ENCODE results near the gene WDFY2. TPM values are rescaled to one million over a fixed set of nuclear protein-coding genes. Genes with fewer than 3 reads are reported as not detected.

The WDFY2 gene
- total and polyA plus RNA-seq, 10 of the 15 experiments (the other 5 are each of a cell fraction or from before 2014, with no cell fraction given) = 2.1 to 13.0 (median 8.1) TPM

GRCh38 chr13:51697181-51697580, 112.9 kb downstream of the WDFY2 start:
- DNase-seq (ENCODE audit: low read depth, low spot score) (no peak), ATAC-seq (no peak), FAIRE-seq (no peak)
- Histone ChIP-seq H3K36me3 (ENCODE audit: control insufficient read depth in 2 of 2, insufficient read depth in 2 of 2, low read length in 1 of 2) (no peaks in the 10 kb centered on the region), H3K4me1 (ENCODE audit: control insufficient read depth, insufficient read depth, low read length) (no peaks in the 10 kb centered on the region), H3K27ac (ENCODE audit: control insufficient read depth, insufficient read depth) (no peak overlapping the region), H3K4me3 (no peak overlapping the region), H3K79me2 (ENCODE audit: control insufficient read depth, insufficient read depth, low read length) (no peaks in the 10 kb centered on the region; the same call in 1 of the 2 replicates), H4K20me1 (ENCODE audit: control insufficient read depth, insufficient read depth) (no peaks in the 10 kb centered on the region), H2AFZ (ENCODE audit: control insufficient read depth, low read depth, low read length) (no peak overlapping the region), H3K4me2 (ENCODE audit: control insufficient read depth, insufficient read depth) (no peak overlapping the region), H3K9ac (ENCODE audit: control insufficient read depth, insufficient read depth, low read length) (no peak overlapping the region), H3K9me3 (replicated peaks; ENCODE audit: control insufficient read depth, insufficient read depth, low read length) (no peaks in the 10 kb centered on the region), H3K27me3 (replicated peaks in 1 of 2; ENCODE audit: control insufficient read depth in 2 of 2, insufficient read depth in 2 of 2, low read length in 1 of 2) (no peaks in the 10 kb centered on the region)
- 50% methylated on average over 4 of the region's 4 CpGs for WGBS (ENCODE audit: insufficient coverage, insufficient replicate concordance, low lambda C conversion rate, missing lambda C conversion rate)
- RAD21 ChIA-PET (ENCODE audit: unreplicated experiment) = interaction anchor here (0.8 to 1.1 kb wide), 4 partner anchors 101 to 572 kb away, joined by 3 to 5 read pairs (median 4); no protein-coding TSS in a partner anchor
- CTCF ChIA-PET = interaction anchor here (0.9 to 1.3 kb wide), 4 partner anchors 24 to 83 kb away, joined by 3 to 4 read pairs (median 3); no protein-coding TSS in a partner anchor
- no TSS peak for BruUV-seq (replicated peaks)
- intact Hi-C loops (cut with micrococcal nuclease; ENCODE audit: unreplicated experiment) = no loop called here
- POLR2A ChIA-PET = interaction anchor here (0.7 to 0.9 kb wide), 2 partner anchors 16 to 24 kb away, joined by 3 read pairs; no protein-coding TSS in a partner anchor
- TF ChIP-seq TCF3 (IDR thresholded peaks at IDR 0.05; ENCODE audit: borderline replicate concordance, insufficient read depth, low read depth, low read length) = no peak
- TF ChIP-seq EED (IDR thresholded peaks at IDR 0.05; ENCODE audit: low read depth) = no peak
- no peak for TF ChIP-seq PRDM15 (CRISPR knock-in tag; IDR thresholded peaks at IDR 0.05)
- no peak for TF ChIP-seq STAT1 (conservative IDR thresholded peaks at IDR 0.05)
- no peak for TF ChIP-seq CTCF (IDR thresholded peaks at IDR 0.05 in 2 of 3, conservative IDR thresholded peaks at IDR 0.05 in 1 of 3; ENCODE audit: control insufficient read depth in 2 of 3, extremely low read depth in 1 of 3, insufficient read depth in 1 of 3, low read depth in 3 of 3, low read length in 3 of 3)
- no peak for TF ChIP-seq POLR2A (IDR thresholded peaks at IDR 0.05; ENCODE audit: low read depth, low read length)
- TF ChIP-seq KLF5 (IDR thresholded peaks at IDR 0.05; ENCODE audit: partially characterized antibody) = no peak
- TF ChIP-seq MYB (IDR thresholded peaks at IDR 0.05; ENCODE audit: borderline replicate concordance, low read depth, low read length) = no peak
- no peak for TF ChIP-seq NR2C1 (IDR thresholded peaks at IDR 0.05)
- TF ChIP-seq KAT2A (conservative IDR thresholded peaks at IDR 0.05; ENCODE audit: control insufficient read depth, low read depth, low read length) = no peak
- no peak for TF ChIP-seq CREM (IDR thresholded peaks at IDR 0.05; ENCODE audit: low read depth)
- no peak for TF ChIP-seq HDAC6 (IDR thresholded peaks at IDR 0.05; ENCODE audit: unreplicated experiment)
- in situ Hi-C loops (cut with MboI) = no loop called here
- SMC1A ChIA-PET (ENCODE audit: uncharacterized antibody, unreplicated experiment) = interaction anchor here (0.6 to 3.2 kb wide), 14 partner anchors 8 to 304 kb away, joined by 3 to 12 read pairs (median 4); partner anchors contain the start of gene INTS6

All from GM12878 (cell line).